ENCODE measurements around the gene CLK2. TPM values are rescaled to one million over a fixed set of nuclear protein-coding genes. Genes with fewer than 3 reads are reported as not detected.

The CLK2 gene
- total and polyA plus RNA-seq, 9 of the 15 experiments (the other 6 are each of a cell fraction or from before 2014, with no cell fraction given), result 13.5 to 81.4 (median 39.6) TPM

- TF ChIP-seq ZNF398 (CRISPR knock-in tag; IDR thresholded peaks at IDR 0.05), result no peak
- TF ChIP-seq CREB3 (tag; conservative IDR thresholded peaks at IDR 0.05; ENCODE audit: low read depth), result no peak
- peak; percentile 78; the same call in 1 of the 2 replicates for TF ChIP-seq ARID3A (IDR thresholded peaks at IDR 0.05; ENCODE audit: borderline replicate concordance, low read depth, low read length)
- no peak for TF ChIP-seq COPS2 (conservative IDR thresholded peaks at IDR 0.05)
- peak; percentile 92; the same call in 1 of the 2 replicates for TF ChIP-seq ZC3H8 (IDR thresholded peaks at IDR 0.05)
- no peak for TF ChIP-seq TAF15 (IDR thresholded peaks at IDR 0.05; ENCODE audit: low read depth, low read length)
- no peak for TF ChIP-seq HDAC6 (IDR thresholded peaks at IDR 0.05; ENCODE audit: low read depth, low read length)
- TF ChIP-seq USF2 (CRISPR knock-in tag; IDR thresholded peaks at IDR 0.05), result no peak
- peak; percentile 82 for TF ChIP-seq KDM5B (IDR thresholded peaks at IDR 0.05; ENCODE audit: insufficient replicate concordance, low read depth, low read length)
- no peak; the same call in 1 of the 2 replicates for TF ChIP-seq ARID3B (CRISPR knock-in tag; IDR thresholded peaks at IDR 0.05; ENCODE audit: borderline replicate concordance)
- no peak for TF ChIP-seq NELFE (IDR thresholded peaks at IDR 0.05; ENCODE audit: insufficient read depth, insufficient read length)
- no peak for TF ChIP-seq PCBP2 (IDR thresholded peaks at IDR 0.05; ENCODE audit: low read depth, low read length, poor library complexity, severe bottlenecking)
- TF ChIP-seq SRF (CRISPR knock-in tag; IDR thresholded peaks at IDR 0.05), result 0 out of 4 replicates have a peak, but pooled peaks of 1 of the 2 experiments have one; percentile 45
- no peak for TF ChIP-seq SREBF2 (CRISPR knock-in tag; IDR thresholded peaks at IDR 0.05)
- TF ChIP-seq ZNF778 (CRISPR knock-in tag; IDR thresholded peaks at IDR 0.05), result no peak
- no peak for TF ChIP-seq CBX2 (IDR thresholded peaks at IDR 0.05; ENCODE audit: insufficient read depth, low read length, poor library complexity, severe bottlenecking)
These were observed 28.7 kb downstream of the CLK2 start (continued) for GRCh38 chr1:155244368-155245162.
